Left kidney (tissue), 2 donors: Measurements from ENCODE around the gene VEGFB. TPM values are rescaled to one million over a fixed set of nuclear protein-coding genes. Genes with fewer than 3 reads are reported as not detected.
"Not testable (repeated sequence)": the region's sequence is repeated elsewhere in the genome, so short reads cannot be mapped to it uniquely, and the experiment has no call there.

Experiments
- DNase-seq: peaks from one replicate; pipeline ENCODE4 v3.0.0-alpha.2; 2013
- polyA plus RNA-seq: library from polyadenylated mRNA; unstranded; fragments of 120-200 nt; gene quantifications from one replicate; pipeline ENCODE4 v1.2.1, GENCODE V29; 2013; ENCODE audit not compliant: insufficient read length

Gene VEGFB
- polyA plus RNA-seq, 1 donor = 87.6 TPM

DNA sequence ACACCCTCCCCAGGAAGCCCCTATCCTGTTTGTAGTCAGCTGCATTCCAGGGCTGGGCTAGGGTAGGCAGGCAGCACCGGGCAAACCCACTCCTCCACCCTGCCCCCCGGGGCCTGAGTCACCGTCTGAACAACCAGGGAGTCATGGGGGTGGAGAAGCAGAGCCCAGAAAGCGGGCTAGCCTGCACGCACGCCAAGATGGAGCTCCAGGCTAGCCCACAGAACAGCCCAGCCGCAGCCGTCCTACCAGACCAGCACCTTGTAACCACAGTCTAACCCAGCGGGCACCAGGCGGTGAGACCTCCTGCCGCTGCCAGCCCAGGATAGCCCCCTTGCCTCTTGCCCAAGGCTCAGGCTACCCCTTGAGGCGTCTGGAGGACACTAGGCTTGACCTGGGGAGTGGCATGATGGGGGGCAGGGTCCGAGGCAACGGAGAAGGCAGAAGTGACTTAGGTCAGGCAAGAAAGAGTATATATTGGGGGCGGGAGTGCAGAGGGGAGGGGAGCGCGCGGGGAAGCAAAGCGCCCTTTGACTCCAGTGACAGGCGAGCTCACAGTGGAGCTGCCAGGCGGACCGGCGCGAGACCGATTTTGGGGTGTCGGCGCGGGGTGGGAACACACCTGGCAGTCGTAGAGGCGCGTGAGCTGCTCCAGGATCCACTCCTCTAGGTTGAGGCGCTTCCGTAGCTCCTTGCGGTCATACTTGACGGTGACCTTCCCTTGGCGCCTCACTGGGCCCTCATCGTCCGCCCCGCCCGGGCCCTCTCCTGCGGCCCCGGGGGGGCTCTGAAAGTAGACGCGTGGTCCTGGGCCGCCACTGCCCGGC, 11.6 kb downstream of the VEGFB start:
- no peak for DNase-seq

DNA sequence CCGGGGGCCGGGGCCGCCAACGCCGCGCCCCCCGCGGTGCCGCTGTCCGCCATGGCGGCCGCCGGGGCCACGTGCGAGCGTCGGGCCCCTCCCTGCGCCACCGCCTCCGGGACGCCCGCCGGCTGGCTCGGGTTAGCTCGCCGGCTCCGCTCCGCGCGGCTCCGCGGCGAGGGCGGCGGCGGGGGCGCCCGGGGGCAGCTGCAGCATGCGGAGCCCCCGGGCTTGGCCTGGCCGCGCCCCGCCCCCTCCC, 12.2 kb downstream of the VEGFB start:
- not testable (repeated sequence) for DNase-seq

DNA sequence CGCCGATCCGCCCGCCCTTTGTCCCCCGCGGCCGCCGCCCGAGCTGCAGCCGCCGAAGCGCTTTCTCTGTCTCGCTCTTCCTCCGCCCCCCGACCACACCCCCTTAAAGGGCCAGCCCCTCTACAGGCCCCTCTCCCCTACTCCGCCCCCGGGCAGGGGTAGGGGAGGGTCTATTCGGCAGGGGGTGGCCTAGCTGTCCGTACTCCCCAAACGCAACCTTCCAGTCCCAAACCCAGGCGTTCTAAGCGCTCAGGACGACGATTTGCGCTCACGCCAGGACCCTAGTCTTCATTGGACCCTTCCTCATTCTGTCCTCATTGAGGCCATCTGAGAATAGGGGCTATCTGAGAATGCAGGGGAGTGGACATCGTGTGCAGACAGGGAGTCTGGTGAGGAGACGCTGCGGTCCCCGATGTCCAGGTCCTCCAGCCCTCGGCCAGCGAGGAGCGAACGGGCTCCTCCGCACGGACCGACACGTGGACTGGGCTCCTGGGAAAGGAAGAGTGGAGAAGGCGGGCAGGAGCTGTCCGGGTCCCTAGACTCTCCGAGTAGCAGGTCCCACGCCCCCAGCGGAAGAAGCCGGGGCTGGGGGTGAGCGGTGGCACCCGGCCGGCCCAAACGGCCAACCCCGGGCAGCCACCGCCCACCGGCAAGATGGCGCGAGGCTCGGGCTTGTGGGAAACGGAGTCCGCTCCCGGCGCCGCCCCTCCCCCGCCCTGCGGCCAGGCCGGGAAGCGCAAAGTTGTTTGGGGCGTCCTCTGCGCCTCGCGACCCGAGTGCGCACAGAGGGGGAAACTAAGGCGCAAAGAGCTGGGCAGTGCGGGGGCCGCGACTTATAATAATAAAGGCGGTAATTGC, 12.7 kb downstream of the VEGFB start, which contains the start of gene PPP1R14B:
Gene PPP1R14B, minus strand, starts transcription at position 73 of the 858 bp plus-strand sequence. CDS start 270 bp downstream, outside the sequence.
- DNase-seq = no peak

DNA sequence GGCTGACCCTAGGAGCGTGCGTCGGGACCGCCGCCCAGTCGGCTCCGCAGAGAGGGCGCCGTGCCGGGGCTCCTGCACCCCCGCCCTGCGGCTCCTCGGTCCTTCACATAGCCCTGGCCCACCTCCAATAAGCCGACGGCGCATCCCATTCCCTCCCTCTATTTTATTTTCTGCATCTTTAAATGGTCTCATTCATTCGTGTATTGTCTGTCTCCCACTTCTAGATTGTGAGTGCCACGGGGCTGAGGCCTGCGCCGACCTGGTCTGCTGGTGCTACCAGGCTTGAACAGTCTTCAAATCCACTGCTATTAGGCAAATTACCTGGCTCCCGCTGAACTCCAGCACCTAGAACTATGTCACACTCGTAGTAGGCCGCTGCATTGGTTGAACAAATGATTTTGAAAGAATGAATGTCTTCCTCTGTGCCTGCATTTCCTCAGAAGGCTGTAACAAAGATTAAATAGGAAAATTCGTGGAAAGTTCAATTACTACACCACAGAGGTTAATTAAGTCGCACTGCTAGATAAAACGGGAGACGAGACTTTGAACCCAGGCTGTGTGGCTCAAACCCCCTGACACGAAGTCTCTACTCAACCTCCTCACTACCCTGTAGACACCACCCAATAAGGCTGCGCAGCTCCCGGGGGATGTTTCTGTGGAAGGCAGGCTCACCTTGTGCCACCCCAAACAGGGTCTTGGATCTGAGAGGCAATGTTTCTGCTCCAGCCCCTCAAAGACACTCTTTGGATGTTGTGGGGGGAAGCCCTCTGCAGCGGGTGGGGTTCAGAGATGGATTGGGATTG, 13.5 kb downstream of the VEGFB start:
- DNase-seq = no peak

DNA sequence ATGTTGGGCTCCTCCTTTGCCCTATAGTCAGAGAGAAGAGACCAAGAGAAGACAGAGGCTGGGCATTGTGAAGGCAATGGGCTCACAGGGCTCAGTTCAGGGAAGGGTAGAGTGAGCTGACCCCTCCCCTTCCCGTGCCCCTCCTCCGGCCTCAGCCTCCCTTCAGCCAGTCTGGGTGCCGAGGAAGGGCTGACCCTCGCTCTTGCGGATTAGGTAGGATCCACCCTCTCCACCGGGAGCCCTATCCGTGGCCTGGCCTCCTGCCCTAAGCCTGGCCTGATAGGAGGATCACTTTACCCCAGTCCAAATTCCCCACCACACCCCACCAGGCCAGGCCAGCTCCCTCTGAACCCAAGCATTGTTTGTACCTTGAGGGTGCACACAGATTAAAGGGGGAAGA, 14.2 kb downstream of the VEGFB start:
- DNase-seq = no peak

DNA sequence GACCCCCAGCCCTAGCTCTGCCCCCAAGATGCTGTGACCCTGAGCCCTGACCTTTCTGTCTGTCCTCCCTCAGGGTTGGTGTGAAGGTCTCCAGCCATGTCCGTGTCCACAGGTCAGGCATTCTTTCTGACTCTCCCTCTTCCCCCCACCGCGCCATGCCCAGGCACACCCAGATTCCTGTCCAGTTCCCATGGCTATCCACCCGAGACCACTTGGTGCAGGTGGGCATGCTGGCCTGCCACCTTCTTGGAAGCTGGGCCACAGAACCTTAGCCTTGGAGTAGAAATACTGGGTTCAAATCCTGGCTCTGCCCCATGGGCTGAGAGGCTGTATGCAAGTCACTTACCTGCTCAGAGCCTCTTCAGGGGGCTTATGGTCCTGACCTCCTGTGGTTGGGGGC, 14.7 kb downstream of the VEGFB start:
- no peak for DNase-seq

DNA sequence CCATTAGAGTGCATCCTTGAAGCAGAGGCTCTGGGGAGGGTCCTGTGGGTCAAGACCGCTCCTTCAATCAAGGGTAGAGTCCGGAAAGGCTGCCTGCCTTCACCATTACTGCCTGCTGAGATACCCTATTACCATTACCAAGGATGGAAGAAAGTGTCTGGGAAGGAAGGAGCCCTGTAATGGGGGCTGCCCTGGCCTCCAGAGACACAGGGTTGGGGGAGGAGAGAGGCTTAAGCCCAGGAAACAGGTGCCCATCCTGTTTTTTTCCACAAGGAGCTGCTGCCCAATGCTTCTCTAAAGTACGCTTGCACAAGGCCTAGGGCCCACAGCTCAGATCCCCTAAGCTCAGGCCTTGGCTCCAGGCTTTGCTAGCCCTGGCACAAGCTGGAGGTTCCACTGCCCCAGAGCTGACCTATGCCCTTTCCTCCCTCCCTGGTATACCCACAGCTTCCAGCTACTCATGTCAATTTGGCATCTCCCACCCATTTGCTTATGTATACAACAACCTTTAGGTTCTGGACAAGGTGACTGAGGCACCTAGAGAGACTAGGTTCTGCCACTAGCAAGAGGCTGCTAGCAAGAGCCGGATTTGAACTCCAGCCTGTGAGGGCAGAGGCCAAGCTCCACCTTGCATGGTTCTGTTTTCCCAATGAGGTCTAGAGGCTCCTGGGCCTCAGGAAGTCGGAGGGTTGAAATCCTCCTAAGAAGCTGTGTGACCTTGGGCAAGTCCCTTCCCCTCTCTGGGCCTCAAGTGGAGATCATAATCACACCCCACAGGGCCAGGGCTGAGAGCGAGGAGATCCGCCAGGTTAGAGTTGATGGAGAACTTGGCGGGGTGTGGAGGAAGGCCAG, 15.4 kb downstream of the VEGFB start:
- no peak for DNase-seq

DNA sequence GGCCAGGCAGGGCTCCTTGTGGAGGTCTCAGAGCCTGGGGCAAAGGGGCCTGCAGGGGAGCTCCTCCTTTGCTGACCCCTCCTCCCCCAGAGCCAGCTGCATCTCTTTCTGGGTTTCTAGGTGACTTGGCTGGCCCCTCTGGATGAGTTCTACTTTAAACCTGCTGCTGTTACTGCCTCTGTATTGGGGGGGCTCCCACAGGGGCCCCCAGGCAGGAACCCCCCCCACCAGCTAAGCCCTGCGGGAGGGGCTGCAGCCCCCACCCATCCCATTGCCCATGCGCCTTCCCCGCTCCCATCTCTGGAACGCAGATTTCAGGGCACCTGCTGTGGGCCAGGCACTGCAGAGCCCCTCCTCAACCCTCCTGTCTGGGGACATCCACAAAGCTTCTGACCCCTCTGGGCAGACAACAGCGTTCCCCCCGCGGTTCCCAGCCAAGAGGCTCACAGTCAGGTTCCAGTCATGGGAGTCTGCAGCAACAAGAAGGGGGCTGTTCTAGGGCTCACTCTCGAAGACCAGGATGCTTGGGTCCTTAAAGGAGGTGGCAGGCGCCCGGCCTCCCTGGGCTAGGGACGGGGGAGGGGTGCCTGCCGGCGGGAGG, 16.1 kb downstream of the VEGFB start:
- DNase-seq = no peak

DNA sequence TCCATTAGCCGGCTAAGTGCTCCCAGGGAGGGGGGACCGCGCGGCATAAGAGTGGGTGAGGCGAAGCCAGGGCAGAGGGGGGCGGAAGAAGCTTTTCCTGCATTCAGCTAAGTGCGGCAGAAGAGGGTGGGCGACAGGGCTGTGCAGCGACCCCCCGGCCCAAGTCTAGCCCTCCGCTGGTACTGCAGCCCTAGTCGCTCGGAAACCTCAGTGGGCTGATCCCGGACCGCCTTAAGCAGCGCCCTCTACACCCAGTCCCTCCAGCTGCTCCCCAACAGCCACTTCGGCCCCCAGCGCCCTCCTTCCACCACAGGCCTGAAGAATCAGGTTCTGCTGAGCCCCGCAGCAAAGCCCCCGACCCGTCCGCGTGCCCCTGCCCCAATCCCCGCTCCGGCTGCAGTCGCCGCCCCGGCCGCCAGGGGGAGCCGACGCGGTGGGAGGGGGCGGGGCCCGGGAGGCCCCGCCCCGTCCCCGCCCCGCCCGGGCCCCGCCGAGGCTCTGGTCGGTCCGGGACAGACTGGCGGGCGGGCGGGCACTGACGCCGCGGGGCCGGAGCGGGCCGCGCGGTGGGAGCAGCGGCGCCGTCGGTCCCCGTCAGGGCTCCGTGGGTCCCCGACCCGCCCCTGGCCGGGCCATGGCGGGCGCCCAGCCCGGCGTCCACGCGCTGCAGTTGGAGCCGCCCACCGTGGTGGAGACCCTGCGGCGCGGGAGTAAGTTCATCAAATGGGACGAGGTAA, 16.8 kb downstream of the VEGFB start, which contains the start of gene PLCB3:
Gene PLCB3, plus strand, starts transcription at position 515 of the 737 bp plus-strand sequence. Its CDS starts 120 bp downstream, at position 635.
- DNase-seq = no peak

DNA sequence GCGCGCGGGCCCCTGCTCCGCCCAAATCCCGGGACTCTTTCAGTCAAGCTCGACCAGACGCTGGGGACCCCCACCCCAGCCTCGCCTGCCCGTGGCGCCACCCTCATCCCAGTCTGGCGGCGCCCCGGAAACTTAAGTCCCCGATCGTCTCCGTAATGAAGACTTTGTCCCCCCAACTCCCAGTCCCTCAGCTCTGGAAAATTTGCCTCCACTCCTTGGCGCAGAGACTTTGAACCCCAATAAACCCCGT, 17.3 kb downstream of the VEGFB start:
- DNase-seq = no peak

DNA sequence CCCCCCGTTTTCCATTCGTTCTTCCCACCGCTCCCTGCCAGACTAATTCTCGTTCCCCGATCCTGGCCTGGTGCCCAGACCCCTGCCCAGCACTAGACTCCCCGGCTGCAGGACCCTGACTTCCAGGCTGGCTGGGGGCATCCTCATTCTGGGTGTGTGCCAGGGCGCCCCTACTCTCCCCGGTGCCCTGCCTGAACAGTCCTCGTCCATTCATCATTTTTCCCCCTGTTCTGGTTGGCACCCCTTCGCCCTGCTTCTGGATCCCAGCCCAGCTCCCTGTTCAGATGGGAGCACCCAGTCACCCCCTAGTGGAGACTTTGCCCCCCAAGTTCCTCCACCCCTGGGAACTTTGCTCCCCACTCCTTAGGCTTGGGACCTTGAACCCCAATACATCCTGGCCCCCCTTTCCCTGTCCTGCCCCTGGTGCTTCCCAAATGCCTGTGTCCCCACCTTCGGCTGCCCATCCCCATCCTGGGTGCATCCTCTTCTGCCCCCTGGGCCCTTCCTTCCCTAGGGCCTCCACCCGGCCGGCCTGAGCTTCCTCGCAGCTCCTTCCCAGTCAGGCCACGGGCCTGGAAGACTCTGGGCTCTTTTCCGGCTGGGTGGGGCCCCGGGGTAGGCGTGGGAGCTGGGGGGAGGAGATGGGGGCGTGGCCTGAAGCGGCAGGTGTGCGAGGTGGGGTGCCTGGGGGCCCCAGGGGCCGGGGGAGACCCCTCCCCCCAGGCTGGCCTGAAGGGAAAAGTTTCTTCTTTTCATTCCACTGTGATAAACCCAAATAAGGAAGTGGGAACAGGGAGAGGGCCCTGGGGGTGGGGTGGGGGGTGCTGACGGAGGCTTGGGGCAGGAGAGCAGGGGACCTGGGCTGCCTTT, 17.9 kb downstream of the VEGFB start:
- no peak for DNase-seq

DNA sequence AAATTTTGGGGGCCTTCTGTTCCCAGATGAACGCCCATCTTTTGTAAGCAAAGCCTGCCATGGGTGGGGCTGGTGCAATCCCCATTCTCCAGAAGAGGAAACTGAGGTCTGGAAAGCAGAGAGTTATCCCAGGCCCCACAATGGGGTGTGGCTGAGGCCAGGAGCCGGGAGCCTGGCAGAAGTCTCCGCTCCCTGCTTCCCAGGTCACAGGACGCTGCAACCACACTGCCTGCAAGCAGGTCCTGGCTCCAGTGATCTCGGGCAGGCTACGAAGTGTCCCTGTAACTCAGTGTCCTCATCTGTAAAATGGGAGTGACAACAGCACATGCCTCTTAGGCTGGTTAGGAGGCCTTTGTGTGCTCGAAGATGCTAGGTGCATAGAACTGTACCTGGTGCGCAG, 18.7 kb downstream of the VEGFB start:
- no peak for DNase-seq

DNA sequence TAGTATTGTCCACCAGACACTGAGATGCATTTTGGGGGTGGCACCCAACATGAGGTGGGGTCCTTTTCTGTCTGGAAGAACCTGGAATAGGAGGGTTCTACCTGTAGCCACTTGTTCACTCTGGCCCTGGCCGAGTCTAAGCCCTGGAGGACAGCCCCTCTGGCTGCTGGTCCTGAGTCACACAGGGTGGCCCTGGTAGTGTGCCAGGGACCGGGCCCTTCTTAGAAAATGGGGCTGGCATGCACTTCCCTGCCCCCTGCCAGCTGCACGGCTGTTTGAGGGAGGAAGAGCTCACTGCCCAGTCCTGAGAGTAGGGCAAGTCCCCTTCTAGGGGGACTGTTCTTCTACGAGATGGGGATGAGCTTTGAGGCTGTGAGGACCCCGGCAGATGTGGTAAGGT, 19.1 kb downstream of the VEGFB start:
- no peak for DNase-seq

DNA sequence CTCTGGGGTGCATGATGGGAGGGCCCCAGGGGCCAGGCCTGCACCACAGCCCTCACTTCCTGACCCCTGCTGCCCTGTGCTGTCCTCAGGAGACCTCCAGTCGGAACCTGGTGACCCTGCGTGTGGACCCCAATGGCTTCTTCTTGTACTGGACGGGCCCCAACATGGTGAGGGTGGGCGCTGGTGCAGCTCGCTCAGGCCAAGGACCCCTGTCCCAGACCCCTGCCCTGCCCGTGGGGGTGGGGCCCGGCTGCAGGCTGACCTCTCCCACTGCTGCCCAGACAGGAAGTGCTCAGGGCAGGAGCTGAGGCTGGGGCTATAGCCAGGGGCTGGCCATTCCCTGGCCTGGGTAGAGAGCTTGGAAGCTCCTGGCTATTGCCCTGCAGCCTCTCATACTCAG, 19.9 kb downstream of the VEGFB start:
- no peak for DNase-seq

DNA sequence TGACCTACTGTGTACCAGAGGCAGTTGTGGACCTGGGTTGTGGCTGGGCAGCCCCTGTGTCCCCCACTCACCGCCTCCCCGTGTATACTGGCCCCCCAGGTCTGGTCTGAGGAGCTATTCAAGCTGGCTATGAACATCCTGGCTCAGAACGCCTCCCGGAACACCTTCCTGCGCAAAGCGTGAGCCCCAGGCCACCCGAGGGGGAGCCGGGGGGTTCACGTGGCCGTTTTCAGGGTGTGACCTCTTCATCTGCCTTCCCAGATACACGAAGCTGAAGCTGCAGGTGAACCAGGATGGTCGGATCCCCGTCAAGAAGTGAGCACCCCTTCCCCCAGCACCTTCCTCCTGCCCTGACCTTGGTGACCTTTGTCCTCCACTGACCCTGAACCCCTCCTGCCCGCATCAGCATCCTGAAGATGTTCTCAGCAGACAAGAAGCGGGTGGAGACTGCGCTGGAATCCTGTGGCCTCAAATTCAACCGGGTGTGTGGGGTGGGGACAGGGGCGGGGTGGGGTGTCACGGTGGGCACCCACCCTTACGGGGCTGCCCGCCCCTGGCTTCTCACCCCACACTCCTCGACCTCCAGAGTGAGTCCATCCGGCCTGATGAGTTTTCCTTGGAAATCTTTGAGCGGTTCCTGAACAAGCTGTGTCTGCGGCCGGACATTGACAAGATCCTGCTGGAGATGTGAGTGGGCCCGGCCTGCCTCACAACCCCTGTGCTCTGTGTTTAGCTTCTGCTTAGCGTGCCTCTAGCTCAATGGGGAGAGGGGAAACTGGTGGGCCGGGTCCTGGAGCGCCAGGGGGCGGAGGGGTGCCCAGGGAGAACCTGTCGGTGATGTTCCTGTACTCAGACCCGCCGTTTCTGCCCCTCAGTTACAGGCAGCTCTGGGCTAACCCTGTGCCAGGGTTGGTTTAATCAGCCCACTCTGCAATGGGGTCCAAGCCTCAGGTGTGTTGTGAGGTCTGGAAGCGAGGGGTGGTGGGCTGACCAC, 21.0 kb downstream of the VEGFB start:
- DNase-seq = no peak

DNA sequence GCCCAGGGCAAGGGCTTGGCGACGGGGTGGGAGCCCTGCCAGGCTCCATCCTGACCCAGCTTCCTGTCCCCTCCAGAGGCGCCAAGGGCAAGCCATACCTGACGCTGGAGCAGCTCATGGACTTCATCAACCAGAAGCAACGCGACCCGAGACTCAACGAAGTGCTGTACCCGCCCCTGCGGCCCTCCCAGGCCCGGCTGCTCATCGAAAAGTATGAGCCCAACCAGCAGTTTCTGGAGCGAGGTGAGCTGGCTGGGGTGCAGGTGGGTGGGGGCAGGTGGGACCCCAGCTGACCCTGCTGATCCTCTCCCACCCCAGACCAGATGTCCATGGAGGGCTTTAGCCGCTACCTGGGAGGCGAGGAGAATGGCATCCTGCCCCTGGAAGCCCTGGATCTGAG, 21.9 kb downstream of the VEGFB start:
- DNase-seq = no peak

DNA sequence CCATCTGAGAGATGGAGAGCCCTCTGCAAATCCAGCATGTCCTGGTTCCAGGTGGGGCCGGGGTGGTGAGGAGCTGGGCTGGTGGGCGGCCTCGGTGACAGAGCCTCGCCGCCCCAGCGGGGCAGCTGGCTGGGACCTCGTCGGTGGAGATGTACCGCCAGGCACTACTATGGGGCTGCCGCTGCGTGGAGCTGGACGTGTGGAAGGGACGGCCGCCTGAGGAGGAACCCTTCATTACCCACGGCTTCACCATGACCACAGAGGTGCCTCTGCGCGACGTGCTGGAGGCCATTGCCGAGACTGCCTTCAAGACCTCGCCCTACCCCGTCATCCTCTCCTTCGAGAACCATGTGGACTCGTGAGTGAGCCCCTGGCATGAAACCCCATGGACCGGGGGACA, 24.0 kb downstream of the VEGFB start:
- DNase-seq = no peak

DNA sequence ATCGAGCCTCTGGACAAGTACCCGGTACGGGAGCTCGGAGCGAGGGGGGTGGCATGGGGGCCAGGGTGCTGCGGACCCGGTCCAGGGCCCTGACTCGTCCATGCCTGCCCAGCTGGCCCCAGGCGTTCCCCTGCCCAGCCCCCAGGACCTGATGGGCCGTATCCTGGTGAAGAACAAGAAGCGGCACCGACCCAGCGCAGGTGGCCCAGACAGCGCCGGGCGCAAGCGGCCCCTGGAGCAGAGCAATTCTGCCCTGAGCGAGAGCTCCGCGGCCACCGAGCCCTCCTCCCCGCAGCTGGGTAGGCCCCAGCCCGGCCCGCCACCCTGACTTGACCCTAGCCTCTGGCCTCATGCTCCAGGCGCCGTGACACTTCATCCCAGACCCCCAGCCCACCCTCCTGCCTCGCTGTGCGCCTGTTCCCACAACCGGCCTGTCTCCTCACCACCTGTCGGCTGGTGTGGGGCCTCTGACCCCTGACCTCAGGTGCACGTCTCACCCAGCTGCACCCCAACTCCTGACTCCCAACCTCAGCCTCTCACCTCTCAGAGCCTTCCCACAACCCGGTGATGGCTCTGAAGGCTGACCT, 24.7 kb downstream of the VEGFB start:
- no peak for DNase-seq
